Activated CD8-positive, alpha-beta memory T cell treated with anti-CD3 and anti-CD28 coated beads for 4 hours (primary cell): ENCODE data around the gene PTCD2.

Experiments used
- DNase-seq, 2 donors: peaks; one replicate each; pipeline ENCODE4 v3.0.0-alpha.2; 2020; ENCODE audit warnings: low read depth in 2 of 2

Gene PTCD2, protein sequence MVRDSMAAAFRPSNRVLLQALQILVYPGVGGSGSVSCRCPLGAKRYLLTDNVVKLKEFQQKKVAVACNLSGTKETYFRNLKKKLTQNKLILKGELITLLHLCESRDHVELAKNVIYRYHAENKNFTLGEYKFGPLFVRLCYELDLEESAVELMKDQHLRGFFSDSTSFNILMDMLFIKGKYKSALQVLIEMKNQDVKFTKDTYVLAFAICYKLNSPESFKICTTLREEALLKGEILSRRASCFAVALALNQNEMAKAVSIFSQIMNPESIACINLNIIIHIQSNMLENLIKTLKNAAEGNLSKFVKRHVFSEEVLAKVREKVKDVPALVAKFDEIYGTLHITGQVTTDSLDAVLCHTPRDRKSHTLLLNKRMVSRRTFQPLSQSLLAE

GRCh38 chr5:72319976-72320752 is at the start of gene PTCD2, which contains the start of gene MRPS27:
Gene PTCD2 (plus strand): TSS chr5:72320373. CDS start chr5:72320383, 10 bp downstream.
Gene MRPS27 (minus strand): TSS chr5:72320240. CDS start chr5:72320221, 19 bp downstream.
- peak; percentile 83 to 91 for DNase-seq

DNA sequence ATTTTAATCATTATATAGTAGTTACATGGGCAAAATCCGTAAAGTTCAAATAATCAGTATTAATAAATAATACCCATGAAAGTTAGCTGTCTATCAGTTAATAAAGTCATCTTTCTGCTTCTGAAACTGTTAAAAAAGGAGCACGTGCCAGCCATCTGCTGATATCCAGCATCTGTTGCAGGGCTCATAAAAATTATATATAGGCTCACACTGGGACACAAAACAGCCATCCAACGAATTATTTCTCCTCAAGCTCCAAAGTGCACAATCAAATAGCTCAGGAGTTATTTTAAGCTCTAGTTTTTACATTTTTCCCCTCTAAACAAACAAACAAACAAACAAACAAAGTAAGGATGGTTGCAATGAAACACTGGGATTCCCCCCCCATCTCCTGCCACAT is 48.5 kb upstream of the PTCD2 start:
- DNase-seq = no peak

- DNase-seq = no peak
Measured at GRCh38 chr5:72272398-72272797, 47.8 kb upstream of the PTCD2 start.

DNA sequence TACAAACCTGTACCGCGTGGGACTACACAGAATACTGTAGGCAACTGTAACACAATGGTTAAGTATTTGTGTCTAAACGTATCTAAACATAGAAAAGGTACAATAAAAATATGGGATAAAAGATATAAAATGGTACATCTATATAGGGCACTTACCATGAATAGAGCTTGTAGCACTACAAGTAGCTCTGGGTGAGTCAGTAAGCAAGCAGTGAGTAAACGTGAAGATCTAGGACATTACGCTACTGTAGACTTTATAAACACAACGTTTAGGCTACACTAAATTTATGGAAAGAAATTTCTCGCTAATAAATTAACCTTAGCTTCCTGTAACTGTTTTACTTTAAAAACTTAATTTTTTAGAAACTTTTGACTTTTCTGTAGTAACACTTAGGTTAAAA is 46.6 kb upstream of the PTCD2 start:
- no peak for DNase-seq

GRCh38 chr5:72276219-72276752 is 43.9 kb upstream of the PTCD2 start:
- no peak for DNase-seq

DNA sequence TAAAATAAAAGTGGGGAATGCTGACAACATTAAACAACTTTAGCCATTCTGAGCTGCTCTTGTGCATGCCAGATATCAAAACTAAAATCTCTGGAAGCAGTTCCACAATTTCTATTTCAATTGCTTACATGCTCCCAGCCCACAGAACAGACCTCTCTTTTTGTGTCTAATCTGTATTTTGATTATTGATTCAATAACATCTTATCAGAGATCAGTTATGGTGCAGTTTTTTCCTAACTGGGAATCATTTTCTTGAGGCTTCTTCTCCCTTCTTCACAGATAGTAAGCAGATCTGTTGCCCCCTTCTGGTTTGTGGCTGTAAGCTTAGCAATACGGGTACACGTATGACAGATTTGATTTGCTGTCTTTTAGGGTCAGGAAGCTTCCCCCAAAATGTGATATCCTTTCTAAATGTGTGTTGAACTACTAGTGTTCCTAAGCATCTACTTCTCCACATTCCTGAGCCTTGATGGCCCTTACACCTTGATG is 39.5 kb upstream of the PTCD2 start:
- DNase-seq = no peak

GRCh38 chr5:72281430-72281763 is 38.8 kb upstream of the PTCD2 start:
- no peak for DNase-seq

DNA sequence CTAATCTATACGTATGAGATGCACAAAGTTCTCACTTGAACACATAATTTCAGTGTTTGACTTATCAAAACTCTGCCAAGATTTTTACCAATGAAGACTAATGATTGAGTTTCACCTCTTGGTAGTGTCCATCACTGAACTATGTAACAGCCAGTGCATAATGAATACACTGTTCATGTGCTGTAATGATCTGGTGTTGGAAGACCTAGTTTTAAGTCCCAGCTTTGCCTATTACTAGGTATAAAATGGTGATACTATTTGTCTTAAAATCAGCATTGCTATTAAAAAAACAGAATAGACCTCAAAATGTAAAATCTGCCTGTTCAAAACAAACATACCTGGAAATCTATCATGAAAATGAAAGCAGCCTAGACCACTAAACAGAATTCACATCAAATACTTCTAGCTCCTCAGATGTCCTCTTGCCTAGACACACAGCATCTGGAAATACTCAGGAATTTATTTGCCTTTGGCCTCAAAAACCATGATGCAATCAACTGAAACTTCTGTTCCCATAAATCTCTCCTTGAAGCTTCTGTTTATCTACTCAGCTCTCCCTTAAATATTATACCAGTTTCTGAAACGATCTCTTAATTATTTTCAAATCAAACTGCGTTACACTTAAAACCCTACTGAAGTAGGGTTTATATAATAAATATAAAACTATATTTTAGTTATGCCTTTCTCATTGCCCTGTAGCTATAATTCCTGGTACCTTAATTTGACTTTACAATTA is 38.2 kb upstream of the PTCD2 start:
- no peak for DNase-seq

DNA sequence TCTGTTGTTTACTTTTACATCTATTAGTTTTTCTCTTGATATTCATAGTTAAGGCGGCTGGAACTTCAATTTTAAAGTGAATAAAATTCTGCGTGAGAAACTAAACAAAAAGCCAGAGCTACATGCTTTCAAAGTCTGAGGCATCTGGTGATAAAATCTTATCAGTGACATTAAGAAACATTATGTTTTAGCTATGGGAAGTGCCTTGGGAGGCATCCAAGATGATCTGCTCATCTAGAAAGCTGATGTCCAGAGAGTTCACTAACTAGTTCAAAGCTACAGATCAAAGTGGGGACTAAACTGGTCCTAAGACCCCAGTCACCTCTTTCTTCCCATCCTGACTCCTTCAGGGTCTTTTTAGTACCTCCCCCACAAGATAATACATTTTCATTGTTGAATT is 37.3 kb upstream of the PTCD2 start:
- no peak for DNase-seq

DNA sequence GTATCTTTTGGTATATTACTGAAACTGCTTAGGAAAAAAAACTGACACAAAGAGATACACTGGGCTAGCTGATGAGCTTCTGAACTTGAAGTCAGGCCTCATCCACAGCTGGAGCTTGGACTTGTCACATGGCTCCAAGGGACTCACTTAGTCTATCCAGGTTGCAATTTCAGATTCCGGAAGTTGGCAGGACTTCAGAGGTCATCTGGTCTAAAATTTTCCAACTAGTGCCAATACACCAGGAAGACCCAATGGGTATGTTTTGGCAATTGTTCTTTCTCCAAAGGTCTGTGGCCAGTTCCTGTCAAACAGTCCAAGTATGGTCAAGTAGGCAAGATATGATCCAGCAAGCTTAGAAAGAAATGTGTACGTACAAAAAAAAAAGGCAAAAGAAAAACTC is 36.8 kb upstream of the PTCD2 start:
- no peak for DNase-seq

GRCh38 chr5:72284559-72285423 is 35.4 kb upstream of the PTCD2 start:
- DNase-seq = no peak

- DNase-seq = no peak
Measured at GRCh38 chr5:72285424-72285821, 34.8 kb upstream of the PTCD2 start.

DNA sequence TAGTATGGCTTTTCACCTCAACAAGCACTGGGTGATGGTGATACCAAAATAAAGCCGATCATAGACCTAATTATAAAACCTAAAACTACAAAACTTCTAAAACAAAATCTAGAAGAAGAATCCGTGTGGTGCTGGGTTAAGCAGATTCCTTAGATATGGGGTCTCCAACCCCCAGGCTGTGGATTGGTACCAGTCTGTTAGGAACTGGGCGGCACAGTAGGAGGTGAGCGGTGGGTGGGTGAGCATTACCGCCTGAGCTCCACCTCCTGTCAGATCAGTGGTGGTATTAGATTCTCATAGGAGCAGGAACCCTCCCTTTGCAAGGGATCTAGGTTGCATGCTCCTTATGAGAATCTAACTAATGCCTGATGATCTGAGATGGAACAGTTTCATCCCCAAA is 33.4 kb upstream of the PTCD2 start:
- no peak for DNase-seq

- DNase-seq = no peak
Measured at GRCh38 chr5:72288924-72289323, 31.2 kb upstream of the PTCD2 start.

DNA sequence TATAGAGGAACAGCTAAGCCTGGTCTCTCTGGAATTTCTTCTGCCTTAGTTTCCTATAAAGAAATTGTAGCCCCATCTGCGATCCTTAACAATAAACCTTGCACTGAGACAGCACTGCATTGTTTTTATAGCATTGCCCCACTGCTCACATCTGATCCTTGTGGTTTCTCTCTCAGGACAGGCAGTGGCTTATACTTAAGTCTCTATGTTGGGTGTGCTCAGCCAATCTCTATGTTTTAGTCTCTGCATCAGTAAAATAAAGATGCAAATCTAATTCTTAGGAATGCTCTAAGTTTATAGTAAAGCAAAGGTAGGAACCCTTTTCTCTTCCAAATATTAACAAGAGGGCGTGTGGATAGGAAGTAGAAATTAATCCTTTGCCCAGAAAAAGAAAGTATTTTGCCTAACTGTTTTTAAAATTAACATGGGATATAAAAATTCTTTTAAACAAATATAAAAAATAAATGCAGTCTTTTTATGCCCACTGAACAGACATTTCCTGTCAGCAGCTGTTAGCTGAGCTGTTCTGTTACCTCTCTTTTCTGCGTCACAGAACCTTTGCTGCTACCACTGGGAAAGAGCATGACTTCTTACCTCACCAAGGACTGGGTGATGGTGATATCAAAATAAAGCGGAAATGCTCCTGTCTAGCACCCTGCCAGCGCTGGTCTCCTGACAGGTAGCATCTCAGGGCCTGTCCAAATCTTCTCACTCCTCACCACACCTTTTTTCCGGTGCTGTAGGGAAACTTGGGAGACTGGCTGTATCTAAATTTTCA is 29.6 kb upstream of the PTCD2 start:
- DNase-seq = no peak

- DNase-seq = no peak
Measured at GRCh38 chr5:72291601-72292000, 28.6 kb upstream of the PTCD2 start.

GRCh38 chr5:72292411-72292810 is 27.8 kb upstream of the PTCD2 start:
- no peak for DNase-seq

DNA sequence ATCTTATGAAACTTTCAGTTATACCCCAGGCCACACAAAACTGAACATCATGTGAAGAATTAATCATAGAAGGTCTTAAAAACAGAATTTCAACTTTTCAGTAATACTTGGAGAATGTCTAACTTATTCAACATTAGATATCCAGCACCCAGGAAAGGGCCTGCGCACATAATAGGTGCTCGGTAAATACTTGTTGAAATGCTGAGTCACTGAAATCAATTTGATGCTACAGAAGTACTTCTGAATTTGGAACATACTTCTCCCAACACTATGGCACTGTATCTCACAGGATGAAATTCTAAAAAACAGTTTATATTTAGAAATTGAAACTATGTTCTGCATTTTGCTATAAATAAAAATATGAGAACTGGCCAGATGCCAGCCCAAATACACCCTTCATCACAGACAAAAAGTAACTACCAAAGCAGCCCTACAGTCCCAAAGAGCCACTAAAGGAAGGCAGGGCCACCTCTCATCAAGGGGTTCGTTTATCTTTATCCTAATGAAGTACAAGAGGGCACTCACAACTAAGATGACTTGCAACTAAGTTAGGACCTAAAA is 26.6 kb upstream of the PTCD2 start:
- DNase-seq = no peak

DNA sequence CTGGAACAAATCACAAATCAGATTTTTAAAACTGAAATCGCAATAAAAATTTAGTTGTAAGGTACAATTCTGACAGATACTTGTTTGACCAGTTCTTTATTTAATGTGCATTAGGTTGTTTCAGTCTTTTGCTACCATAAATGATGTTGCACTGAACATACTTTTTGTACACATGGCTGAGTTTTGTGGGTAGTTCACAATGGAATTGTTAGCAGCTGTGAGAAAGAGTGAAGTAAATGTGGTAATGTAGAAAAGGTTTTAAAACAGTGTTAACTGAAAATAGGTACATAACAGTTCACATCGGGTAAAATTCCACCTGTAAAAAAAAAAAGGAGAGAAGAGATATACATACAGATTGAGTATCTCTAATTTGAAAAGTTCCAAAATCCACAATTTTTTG is 25.7 kb upstream of the PTCD2 start:
- DNase-seq = no peak

DNA sequence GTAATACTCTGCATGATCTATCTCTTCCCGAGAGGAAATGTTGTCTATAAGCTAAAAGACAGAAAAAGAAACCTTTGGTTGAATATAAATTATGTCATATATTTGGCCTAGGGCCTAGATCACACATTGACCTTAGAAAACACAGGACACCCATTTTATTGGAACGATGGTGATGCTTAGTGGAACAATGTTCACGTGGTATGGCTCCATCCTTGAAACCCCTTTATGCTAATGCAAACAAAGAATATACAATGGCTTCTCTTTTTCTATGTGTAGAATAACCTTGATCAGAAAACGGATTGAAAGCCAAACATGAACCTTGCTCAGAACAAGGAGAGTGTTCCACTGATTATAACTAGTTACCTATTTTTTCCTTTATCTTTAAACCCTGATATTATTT is 24.6 kb upstream of the PTCD2 start:
- DNase-seq = no peak
